CD14-positive monocyte (primary cell): ENCODE data around the gene CDC14B. TPM values are rescaled to one million over a fixed set of nuclear protein-coding genes. Genes with fewer than 3 reads are reported as not detected.

ENCODE experiments used
- DNase-seq, 3 donors: peaks; one replicate each; pipeline ENCODE4 v3.0.0-alpha.2; 2011 to 2022
- H2AFZ ChIP-seq: 2 replicates; pipeline ENCODE4 v1.6.0; 2012; ENCODE audit warnings: mild to moderate bottlenecking, low read depth, low read length, inconsistent platforms; ENCODE audit not compliant: insufficient read depth, poor library complexity, severe bottlenecking
- H3K27ac ChIP-seq, 2 donors: 1 replicate in 1 of 2; 2 replicates in 1 of 2; pipeline ENCODE4 v1.5.1; 2012 to 2013; ENCODE audit warnings: low read length in 2 of 2, control low read depth in 1 of 2, inconsistent platforms in 1 of 2, low read depth in 1 of 2, mild to moderate bottlenecking in 1 of 2
- H3K27me3 ChIP-seq, 2 donors: one replicate each; pipeline versions ENCODE4 v1.6.0 to v1.6.1; 2011 to 2013; ENCODE audit warnings: low read length in 2 of 2; ENCODE audit not compliant: control insufficient read depth in 2 of 2, insufficient read depth in 2 of 2
- H3K36me3 ChIP-seq, 2 donors: replicated peaks in 1 of 2; 1 replicate in 1 of 2; 2 replicates in 1 of 2; pipeline versions ENCODE4 v1.5.1 to v1.6.1; 2012 to 2013; ENCODE audit warnings: low read length in 2 of 2, control low read depth in 1 of 2, inconsistent platforms in 1 of 2, mild to moderate bottlenecking in 1 of 2; ENCODE audit not compliant: insufficient read depth in 2 of 2, control insufficient read depth in 1 of 2
- H3K4me1 ChIP-seq, 2 donors: 1 replicate in 1 of 2; 2 replicates in 1 of 2; pipeline versions ENCODE4 v1.5.1 to v1.6.1; 2012 to 2013; ENCODE audit warnings: low read length in 2 of 2, control low read depth in 1 of 2, inconsistent platforms in 1 of 2, mild to moderate bottlenecking in 1 of 2, moderate library complexity in 1 of 2; ENCODE audit not compliant: insufficient read depth in 2 of 2, control insufficient read depth in 1 of 2
- H3K4me2 ChIP-seq: replicated peaks from 2 replicates; pipeline ENCODE3; 2012; ENCODE audit warnings: low read length, moderate library complexity, mild to moderate bottlenecking; ENCODE audit not compliant: poor library complexity, severe bottlenecking; ENCODE audit errors: extremely low read depth
- H3K4me3 ChIP-seq, 3 experiments: fragments of 200-600 bp in 1 of 3; sonication (generic) in 1 of 3; replicated peaks in 1 of 3; 1 replicate in 2 of 3; 2 replicates in 1 of 3; pipeline ENCODE4 v1.5.1; 2011 to 2013; ENCODE audit warnings: low read length in 3 of 3, mild to moderate bottlenecking in 3 of 3, control low read depth in 2 of 3, low read depth in 2 of 3, inconsistent platforms in 1 of 3, moderate library complexity in 1 of 3
- H3K79me2 ChIP-seq: 2 replicates; pipeline ENCODE4 v1.6.0; 2012; ENCODE audit warnings: mild to moderate bottlenecking, control low read depth, inconsistent platforms, low read length, moderate library complexity; ENCODE audit not compliant: insufficient read depth
- H3K9ac ChIP-seq: 2 replicates; pipeline ENCODE4 v1.6.0; 2017; ENCODE audit warnings: low read length, mild to moderate bottlenecking; ENCODE audit not compliant: insufficient read depth, poor library complexity, severe bottlenecking
- H3K9me3 ChIP-seq, 2 donors: replicated peaks in 1 of 2; 1 replicate in 1 of 2; 2 replicates in 1 of 2; pipeline versions ENCODE4 v1.5.1 to v1.6.1; 2012 to 2013; ENCODE audit warnings: low read length in 2 of 2, control low read depth in 1 of 2; ENCODE audit not compliant: control insufficient read depth in 1 of 2, insufficient read depth in 1 of 2
- H4K20me1 ChIP-seq: 2 replicates; pipeline ENCODE4 v1.6.0; 2012; ENCODE audit warnings: mild to moderate bottlenecking, low read length, control low read depth, moderate library complexity; ENCODE audit not compliant: insufficient read depth
- H3K27ac Mint-ChIP-seq, 7 donors: one replicate each; pipeline ENCODE4 v1.8.0; 2020; ENCODE audit warnings: mild to moderate bottlenecking in 7 of 7, mixed read lengths in 7 of 7, moderate library complexity in 6 of 7, inconsistent platforms in 2 of 7
- H3K27me3 Mint-ChIP-seq, 3 donors: one replicate each; pipeline ENCODE4 v1.8.0; 2021 to 2022; ENCODE audit warnings: low read depth in 3 of 3, mild to moderate bottlenecking in 3 of 3, mixed read lengths in 3 of 3, moderate library complexity in 3 of 3, inconsistent platforms in 1 of 3
- H3K36me3 Mint-ChIP-seq, 2 donors: one replicate each; pipeline ENCODE4 v1.8.0; 2020; ENCODE audit warnings: mixed read lengths in 2 of 2, inconsistent platforms in 1 of 2, mild to moderate bottlenecking in 1 of 2
- H3K4me1 Mint-ChIP-seq: one replicate; pipeline ENCODE4 v1.8.0; 2020; ENCODE audit warnings: mild to moderate bottlenecking, mixed read lengths
- H3K4me3 Mint-ChIP-seq, 2 donors: one replicate each; pipeline ENCODE4 v1.8.0; 2020; ENCODE audit warnings: mild to moderate bottlenecking in 2 of 2, mixed read lengths in 2 of 2, moderate library complexity in 1 of 2
- H3K9me3 Mint-ChIP-seq, 7 donors: one replicate each; pipeline ENCODE4 v1.8.0; 2020 to 2022; ENCODE audit warnings: mixed read lengths in 7 of 7, mild to moderate bottlenecking in 6 of 7, moderate library complexity in 6 of 7, inconsistent platforms in 2 of 7
- CTCF ChIP-seq: fragments of 200-600 bp; IDR thresholded peaks from one replicate; pipeline ENCODE4 v1.8.0; 2022; ENCODE audit warnings: antibody characterized with exemption, mild to moderate bottlenecking
- WGBS: methylation state at CpG from one replicate; pipeline ENCODE4 v1.1.5; 2013; ENCODE audit warnings: missing lambda C conversion rate; ENCODE audit not compliant: insufficient coverage; 5-methylcytosine and 5-hydroxymethylcytosine counted together
- intact Hi-C, 2 donors: fragments of 100-400 bp; cut with micrococcal nuclease; formaldehyde crosslinking; loops; one replicate each; pipeline versions ENCODE4 v1.15.0 to v1.15.1; 2023
- polyA plus RNA-seq, 3 donors: library from polyadenylated mRNA; depleted of rRNA in 1 of 3; unstranded in 2 of 3; stranded (reverse) in 1 of 3; fragments of 300-500 nt in 2 of 3; fragments of >200 nt in 1 of 3; fragmentation: Illumina TruSeq in 2 of 3; gene quantifications; 1 replicate in 2 of 3; 2 replicates in 1 of 3; pipeline ENCODE4 v1.2.3, GENCODE V29; 2012 to 2021

Gene CDC14B
- polyA plus RNA-seq, 3 donors = 0.03 to 0.47 (median 0.44) TPM

- Histone ChIP-seq H3K79me2 (no peaks in the 10 kb centered on the region), H3K9ac (no peak overlapping the region), H3K4me2 (no peak overlapping the region), H3K36me3 (no peaks in the 10 kb centered on the region), H3K27ac (no peak overlapping the region), H3K27me3 (no peaks in the 10 kb centered on the region), H4K20me1 (no peaks in the 10 kb centered on the region), H3K9me3 (no peaks in the 10 kb centered on the region), H2AFZ (no peak overlapping the region), H3K4me3 (no peak overlapping the region), H3K4me1 (no peaks in the 10 kb centered on the region)
- H3K27ac Mint-ChIP-seq = no peak overlapping the region
- H3K4me3 Mint-ChIP-seq = no peak overlapping the region
- TF ChIP-seq CTCF = no peak
- H3K4me1 Mint-ChIP-seq = no peaks in the 10 kb centered on the region
- peaks cover 2 to 6% (median 3%) of the 10 kb centered on the region in 3 donors for H3K27me3 Mint-ChIP-seq
- intact Hi-C loops = no loop called here
- peaks cover 0 to 11% (median 0%) of the 10 kb centered on the region in 7 donors for H3K9me3 Mint-ChIP-seq
- WGBS = 100% methylated on average over 1 of the region's 5 CpGs
- DNase-seq = peak in 1 of 3 donors; percentile 12
- H3K36me3 Mint-ChIP-seq = no peaks in the 10 kb centered on the region
These were observed 20.3 kb downstream of the CDC14B start for GRCh38 chr9:96599298-96599697.

GRCh38 chr9:96596601-96597111, 23.0 kb downstream of the CDC14B start:
- intact Hi-C loops = no loop called here
- H3K9me3 ChIP-seq = no peaks in the 10 kb centered on the region
- no peak overlapping the region for H2AFZ ChIP-seq
- no peaks in the 10 kb centered on the region for H3K4me1 Mint-ChIP-seq
- no peaks in the 10 kb centered on the region for H3K27me3 ChIP-seq
- peaks cover 2 to 6% (median 3%) of the 10 kb centered on the region in 3 donors for H3K27me3 Mint-ChIP-seq
- H3K27ac ChIP-seq = no peak overlapping the region
- no peak for DNase-seq
- no peaks in the 10 kb centered on the region for H4K20me1 ChIP-seq
- H3K9me3 Mint-ChIP-seq = peaks cover 0 to 5% (median under 1%) of the 10 kb centered on the region in 7 donors
- no peak for TF ChIP-seq CTCF
- no peaks in the 10 kb centered on the region for H3K36me3 ChIP-seq
- no peak overlapping the region for H3K4me3 ChIP-seq
- H3K36me3 Mint-ChIP-seq = no peaks in the 10 kb centered on the region
- no peak overlapping the region for H3K9ac ChIP-seq
- H3K4me2 ChIP-seq = no peak overlapping the region
- H3K79me2 ChIP-seq = no peaks in the 10 kb centered on the region
- no peaks in the 10 kb centered on the region for H3K4me1 ChIP-seq
- H3K27ac Mint-ChIP-seq = peak overlapping the region in 1 of 7 donors; percentile 20
- 100% methylated on average over 1 of the region's 5 CpGs for WGBS
- H3K4me3 Mint-ChIP-seq = no peak overlapping the region
